HepG2 (cell line): Measurements from ENCODE around the gene AQP10. TPM values are rescaled to one million over a fixed set of nuclear protein-coding genes. Genes with fewer than 3 reads are reported as not detected.
A peak's percentile ranks its signal among the peaks of the same experiment; 100 is the strongest.

Experiments
- ARNTL ChIP-seq: sonication (generic); formaldehyde crosslinking; IDR thresholded peaks from 2 replicates; pipeline ENCODE4 v1.4.0; 2020; ENCODE audit warnings: mild to moderate bottlenecking, missing genetic modification reagents
- DBP ChIP-seq: sonication (generic); formaldehyde crosslinking; IDR thresholded peaks from 2 replicates; pipeline ENCODE4 v1.4.0; 2020; ENCODE audit warnings: missing genetic modification reagents; ENCODE audit errors: not compliant biosample characterization
- DMAP1 ChIP-seq: IDR thresholded peaks from 2 replicates; pipeline ENCODE4 v1.6.1; 2016
- HNRNPK ChIP-seq: fragments of 200-400 bp; formaldehyde crosslinking; IDR thresholded peaks from 2 replicates; pipeline ENCODE4 v1.6.1; 2018; ENCODE audit warnings: low read length, low read depth, moderate library complexity, mild to moderate bottlenecking; ENCODE audit not compliant: poor library complexity, severe bottlenecking
- HNRNPL ChIP-seq: fragments of 200-400 bp; formaldehyde crosslinking; IDR thresholded peaks from 2 replicates; pipeline ENCODE4 v1.6.1; 2017; ENCODE audit warnings: mild to moderate bottlenecking, low read depth, low read length
- PREB ChIP-seq: sonication (generic); formaldehyde crosslinking; IDR thresholded peaks from 2 replicates; pipeline ENCODE4 v1.4.0; 2020; ENCODE audit warnings: missing genetic modification reagents
- SIN3B ChIP-seq: fragments of 150-350 bp; IDR thresholded peaks from 2 replicates; pipeline ENCODE4 v1.6.1; 2014; ENCODE audit warnings: low read length
- ZBTB4 ChIP-seq: sonication (generic); formaldehyde crosslinking; IDR thresholded peaks from 2 replicates; pipeline ENCODE4 v1.4.0; 2020; ENCODE audit warnings: missing genetic modification reagents, mild to moderate bottlenecking, borderline replicate concordance
- ZNF142 ChIP-seq: sonication (generic); formaldehyde crosslinking; IDR thresholded peaks from 2 replicates; pipeline ENCODE4 v1.4.0; 2020; ENCODE audit warnings: missing genetic modification reagents
- ZNF160 ChIP-seq: sonication (generic); formaldehyde crosslinking; IDR thresholded peaks from 2 replicates; pipeline ENCODE4 v1.8.0; 2022; ENCODE audit warnings: mild to moderate bottlenecking, inconsistent platforms, missing genetic modification reagents
- ZNF17 ChIP-seq: sonication (generic); formaldehyde crosslinking; IDR thresholded peaks from 2 replicates; pipeline ENCODE4 v1.5.0; 2020; ENCODE audit warnings: mild to moderate bottlenecking, missing genetic modification reagents
- ZNF282 ChIP-seq: fragments of 450-650 bp; IDR thresholded peaks from 2 replicates; pipeline ENCODE4 v1.6.1; 2018; ENCODE audit not compliant: partially characterized antibody
- ZNF383 ChIP-seq: sonication (generic); formaldehyde crosslinking; IDR thresholded peaks from 2 replicates; pipeline ENCODE4 v1.4.0; 2020; ENCODE audit warnings: missing genetic modification reagents, mild to moderate bottlenecking, borderline replicate concordance
- ZNF451 ChIP-seq: sonication (generic); formaldehyde crosslinking; IDR thresholded peaks from 2 replicates; pipeline ENCODE4 v1.5.0; 2020; ENCODE audit warnings: mild to moderate bottlenecking, missing genetic modification reagents
- ZNF530 ChIP-seq: sonication (generic); formaldehyde crosslinking; IDR thresholded peaks from 2 replicates; pipeline ENCODE4 v1.5.0; 2020; ENCODE audit warnings: low read depth, mild to moderate bottlenecking, missing genetic modification reagents
- ZNF747 ChIP-seq: sonication (generic); formaldehyde crosslinking; IDR thresholded peaks from 2 replicates; pipeline ENCODE4 v1.8.1; 2023; ENCODE audit warnings: missing genetic modification reagents, mild to moderate bottlenecking, borderline replicate concordance
- ZNF75D ChIP-seq: sonication (generic); formaldehyde crosslinking; IDR thresholded peaks from 2 replicates; pipeline ENCODE4 v1.8.1; 2023; ENCODE audit warnings: missing genetic modification reagents, mild to moderate bottlenecking, borderline replicate concordance
- polyA plus RNA-seq, 8 experiments: library from polyadenylated mRNA; depleted of rRNA in 3 of 8; stranded (reverse) in 7 of 8; unstranded in 1 of 8; fragments of >200 nt; fragmentation: Illumina TruSeq in 4 of 8; extraction: Trizol in 4 of 8; gene quantifications; 2 replicates each; pipeline versions ENCODE4 v1.2.1 to v1.2.3, GENCODE V29; 2011 to 2016; ENCODE audit warnings: low read depth in 4 of 8, missing spikeins in 1 of 8, mixed read lengths in 1 of 8; ENCODE audit not compliant: insufficient read depth in 1 of 8
- total RNA-seq, 5 experiments: library from RNA; depleted of rRNA; stranded (reverse); fragments of >200 nt; fragmentation: Illumina TruSeq; extraction: Trizol; gene quantifications; 2 replicates each; pipeline ENCODE4 v1.2.3, GENCODE V29; 2016; ENCODE audit warnings: low read depth in 1 of 5

AQP10 gene
- total and polyA plus RNA-seq, 2 of the 13 experiments (the other 11 are each of a cell fraction or from before 2014, with no cell fraction given): 0.30 TPM; not detected in 1

- TF ChIP-seq ZNF747 (CRISPR knock-in tag): no peak
- TF ChIP-seq HNRNPL: no peak
- 0 out of 2 replicates have a peak, but pooled peaks have one; percentile 18 for TF ChIP-seq DMAP1 (CRISPR knock-in tag)
- TF ChIP-seq ZNF282: no peak
- no peak for TF ChIP-seq ZNF451
- no peak for TF ChIP-seq DBP (CRISPR knock-in tag)
- no peak; the same call in 1 of the 2 replicates for TF ChIP-seq ZNF383
- no peak for TF ChIP-seq ARNTL (CRISPR knock-in tag)
- TF ChIP-seq ZNF160 (CRISPR knock-in tag): no peak
- TF ChIP-seq SIN3B: no peak
- TF ChIP-seq ZNF142 (CRISPR knock-in tag): no peak; the same call in 1 of the 2 replicates
- no peak for TF ChIP-seq ZNF530 (CRISPR knock-in tag)
- TF ChIP-seq HNRNPK: no peak
- TF ChIP-seq ZNF75D: no peak
- TF ChIP-seq ZNF17 (CRISPR knock-in tag): no peak
- no peak for TF ChIP-seq PREB
- TF ChIP-seq ZBTB4 (CRISPR knock-in tag): no peak
Observed at GRCh38 chr1:154334079-154335024, 13.5 kb downstream of the AQP10 start (continued).
